HEK293 (cell line): ENCODE results near the gene AP5Z1.

ENCODE experiments used
- REST ChIP-seq: fragments of 450-650 bp; formaldehyde crosslinking; IDR thresholded peaks from 2 replicates; pipeline ENCODE4 v1.5.1; 2016; ENCODE audit warnings: missing biosample characterization, missing genetic modification characterization
- ZNF155 ChIP-seq: fragments of 450-650 bp; formaldehyde crosslinking; IDR thresholded peaks from 2 replicates; pipeline ENCODE4 v1.5.1; 2016; ENCODE audit warnings: missing biosample characterization, missing genetic modification characterization
- ZNF513 ChIP-seq: fragments of 450-650 bp; IDR thresholded peaks from 2 replicates; pipeline ENCODE4 v1.5.1; 2018; ENCODE audit warnings: missing biosample characterization, missing genetic modification characterization
- ZNF747 ChIP-seq: fragments of 450-650 bp; formaldehyde crosslinking; IDR thresholded peaks from 2 replicates; pipeline ENCODE4 v1.5.1; 2016; ENCODE audit warnings: missing biosample characterization, missing genetic modification characterization
- ZNF785 ChIP-seq: fragments of 450-650 bp; formaldehyde crosslinking; IDR thresholded peaks from 2 replicates; pipeline ENCODE4 v1.5.1; 2016; ENCODE audit warnings: missing biosample characterization, missing genetic modification characterization
- TF ChIP-seq, protein P1 (sequence below): fragments of 450-650 bp; formaldehyde crosslinking; IDR thresholded peaks from 2 replicates; pipeline ENCODE4 v1.5.1; 2016; ENCODE audit warnings: missing biosample characterization, missing genetic modification characterization
- TF ChIP-seq, protein P2 (sequence below): fragments of 450-650 bp; formaldehyde crosslinking; conservative IDR thresholded peaks from 2 replicates; pipeline ENCODE4 v1.5.1; 2016; ENCODE audit warnings: low read depth, missing biosample characterization, missing genetic modification characterization

GRCh38 chr7:4726566-4726965, 48.9 kb upstream of the AP5Z1 start:
- TF ChIP-seq ZNF785 (tag by site-specific recombination), result no peak
- no peak for TF ChIP-seq REST (tag by site-specific recombination)
- no peak for TF ChIP-seq ZNF747
- TF ChIP-seq, protein P1, sequence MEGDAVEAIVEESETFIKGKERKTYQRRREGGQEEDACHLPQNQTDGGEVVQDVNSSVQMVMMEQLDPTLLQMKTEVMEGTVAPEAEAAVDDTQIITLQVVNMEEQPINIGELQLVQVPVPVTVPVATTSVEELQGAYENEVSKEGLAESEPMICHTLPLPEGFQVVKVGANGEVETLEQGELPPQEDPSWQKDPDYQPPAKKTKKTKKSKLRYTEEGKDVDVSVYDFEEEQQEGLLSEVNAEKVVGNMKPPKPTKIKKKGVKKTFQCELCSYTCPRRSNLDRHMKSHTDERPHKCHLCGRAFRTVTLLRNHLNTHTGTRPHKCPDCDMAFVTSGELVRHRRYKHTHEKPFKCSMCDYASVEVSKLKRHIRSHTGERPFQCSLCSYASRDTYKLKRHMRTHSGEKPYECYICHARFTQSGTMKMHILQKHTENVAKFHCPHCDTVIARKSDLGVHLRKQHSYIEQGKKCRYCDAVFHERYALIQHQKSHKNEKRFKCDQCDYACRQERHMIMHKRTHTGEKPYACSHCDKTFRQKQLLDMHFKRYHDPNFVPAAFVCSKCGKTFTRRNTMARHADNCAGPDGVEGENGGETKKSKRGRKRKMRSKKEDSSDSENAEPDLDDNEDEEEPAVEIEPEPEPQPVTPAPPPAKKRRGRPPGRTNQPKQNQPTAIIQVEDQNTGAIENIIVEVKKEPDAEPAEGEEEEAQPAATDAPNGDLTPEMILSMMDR (tag by site-specific recombination), result no peak
- no peak for TF ChIP-seq ZNF513 (tag by site-specific recombination)
- TF ChIP-seq ZNF155 (tag by site-specific recombination), result no peak
- TF ChIP-seq, protein P2, sequence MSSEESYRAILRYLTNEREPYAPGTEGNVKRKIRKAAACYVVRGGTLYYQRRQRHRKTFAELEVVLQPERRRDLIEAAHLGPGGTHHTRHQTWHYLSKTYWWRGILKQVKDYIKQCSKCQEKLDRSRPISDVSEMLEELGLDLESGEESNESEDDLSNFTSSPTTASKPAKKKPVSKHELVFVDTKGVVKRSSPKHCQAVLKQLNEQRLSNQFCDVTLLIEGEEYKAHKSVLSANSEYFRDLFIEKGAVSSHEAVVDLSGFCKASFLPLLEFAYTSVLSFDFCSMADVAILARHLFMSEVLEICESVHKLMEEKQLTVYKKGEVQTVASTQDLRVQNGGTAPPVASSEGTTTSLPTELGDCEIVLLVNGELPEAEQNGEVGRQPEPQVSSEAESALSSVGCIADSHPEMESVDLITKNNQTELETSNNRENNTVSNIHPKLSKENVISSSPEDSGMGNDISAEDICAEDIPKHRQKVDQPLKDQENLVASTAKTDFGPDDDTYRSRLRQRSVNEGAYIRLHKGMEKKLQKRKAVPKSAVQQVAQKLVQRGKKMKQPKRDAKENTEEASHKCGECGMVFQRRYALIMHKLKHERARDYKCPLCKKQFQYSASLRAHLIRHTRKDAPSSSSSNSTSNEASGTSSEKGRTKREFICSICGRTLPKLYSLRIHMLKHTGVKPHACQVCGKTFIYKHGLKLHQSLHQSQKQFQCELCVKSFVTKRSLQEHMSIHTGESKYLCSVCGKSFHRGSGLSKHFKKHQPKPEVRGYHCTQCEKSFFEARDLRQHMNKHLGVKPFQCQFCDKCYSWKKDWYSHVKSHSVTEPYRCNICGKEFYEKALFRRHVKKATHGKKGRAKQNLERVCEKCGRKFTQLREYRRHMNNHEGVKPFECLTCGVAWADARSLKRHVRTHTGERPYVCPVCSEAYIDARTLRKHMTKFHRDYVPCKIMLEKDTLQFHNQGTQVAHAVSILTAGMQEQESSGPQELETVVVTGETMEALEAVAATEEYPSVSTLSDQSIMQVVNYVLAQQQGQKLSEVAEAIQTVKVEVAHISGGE (tag by site-specific recombination), result no peak
